Liver (tissue), 9 donors: ENCODE measurements around the gene TMEM167A. TPM values are rescaled to one million over a fixed set of nuclear protein-coding genes. Genes with fewer than 3 reads are reported as not detected.

Experiments
- DNase-seq: peaks from one replicate; pipeline ENCODE4 v3.0.0-alpha.2; 2017; ENCODE audit warnings: low spot score
- H3K27ac ChIP-seq, 2 donors: one replicate each; pipeline ENCODE4 v1.7.0; 2013; ENCODE audit warnings: inconsistent platforms in 2 of 2, low read length in 2 of 2, control low read depth in 1 of 2, low read depth in 1 of 2, mild to moderate bottlenecking in 1 of 2
- H3K27me3 ChIP-seq, 4 donors: one replicate each; pipeline versions ENCODE4 v1.6.1 to v1.7.0; 2013; ENCODE audit warnings: low read length in 3 of 4, inconsistent platforms in 1 of 4, mild to moderate bottlenecking in 1 of 4, moderate library complexity in 1 of 4; ENCODE audit not compliant: control insufficient read depth in 4 of 4, insufficient read depth in 4 of 4
- H3K36me3 ChIP-seq, 4 donors: one replicate each; pipeline versions ENCODE4 v1.6.1 to v1.7.0; 2013; ENCODE audit warnings: low read length in 3 of 4, mild to moderate bottlenecking in 3 of 4, low read depth in 1 of 4, moderate library complexity in 1 of 4; ENCODE audit not compliant: control insufficient read depth in 4 of 4, insufficient read depth in 3 of 4
- H3K4me1 ChIP-seq, 4 donors: one replicate each; pipeline versions ENCODE4 v1.6.1 to v1.7.0; 2013; ENCODE audit warnings: low read length in 3 of 4, mild to moderate bottlenecking in 3 of 4, moderate library complexity in 1 of 4; ENCODE audit not compliant: control insufficient read depth in 4 of 4, insufficient read depth in 4 of 4
- H3K4me3 ChIP-seq, 3 donors: one replicate each; pipeline versions ENCODE4 v1.6.1 to v1.7.0; 2013; ENCODE audit warnings: low read length in 3 of 3, control low read depth in 1 of 3, low read depth in 1 of 3, mild to moderate bottlenecking in 1 of 3
- H3K9ac ChIP-seq, 2 donors: one replicate each; pipeline ENCODE4 v1.7.0; 2013; ENCODE audit warnings: low read length in 2 of 2, mild to moderate bottlenecking in 2 of 2, moderate library complexity in 2 of 2, control low read depth in 1 of 2, low read depth in 1 of 2
- H3K9me3 ChIP-seq, 4 donors: one replicate each; pipeline versions ENCODE4 v1.6.1 to v1.7.0; 2013; ENCODE audit warnings: low read length in 3 of 4; ENCODE audit not compliant: control insufficient read depth in 4 of 4
- EGR1 ChIP-seq, 2 donors: IDR thresholded peaks; 2 replicates each; pipeline ENCODE4 v1.6.1; 2016 to 2018; ENCODE audit warnings: antibody characterized with exemption in 2 of 2, low read depth in 2 of 2
- FOXA1 ChIP-seq: IDR thresholded peaks from 2 replicates; pipeline ENCODE4 v1.6.1; 2016; ENCODE audit warnings: antibody characterized with exemption
- FOXA2 ChIP-seq: IDR thresholded peaks from 2 replicates; pipeline ENCODE4 v1.6.1; 2016; ENCODE audit warnings: antibody characterized with exemption
- GABPA ChIP-seq, 2 donors: IDR thresholded peaks in 1 of 2; conservative IDR thresholded peaks in 1 of 2; 2 replicates each; pipeline ENCODE4 v1.6.1; 2016; ENCODE audit warnings: antibody characterized with exemption in 2 of 2, mild to moderate bottlenecking in 1 of 2, moderate library complexity in 1 of 2
- JUND ChIP-seq, 2 donors: IDR thresholded peaks; 2 replicates each; pipeline ENCODE4 v1.6.1; 2016; ENCODE audit warnings: antibody characterized with exemption in 2 of 2
- NR2F2 ChIP-seq: IDR thresholded peaks from 2 replicates; pipeline ENCODE4 v1.6.1; 2016; ENCODE audit warnings: antibody characterized with exemption
- RAD21 ChIP-seq, 2 donors: IDR thresholded peaks; 2 replicates each; pipeline ENCODE4 v1.6.1; 2016; ENCODE audit warnings: antibody characterized with exemption in 2 of 2, mild to moderate bottlenecking in 2 of 2
- RXRA ChIP-seq, 2 donors: IDR thresholded peaks; 2 replicates each; pipeline ENCODE4 v1.6.1; 2017 to 2018; ENCODE audit warnings: antibody characterized with exemption in 2 of 2, mild to moderate bottlenecking in 1 of 2
- SP1 ChIP-seq: IDR thresholded peaks from 2 replicates; pipeline ENCODE4 v1.6.1; 2018; ENCODE audit warnings: antibody characterized with exemption, mild to moderate bottlenecking
- TAF1 ChIP-seq: conservative IDR thresholded peaks from 2 replicates; pipeline ENCODE4 v1.6.1; 2016; ENCODE audit warnings: antibody characterized with exemption, mild to moderate bottlenecking
- YY1 ChIP-seq: IDR thresholded peaks from 2 replicates; pipeline ENCODE4 v1.6.1; 2016; ENCODE audit warnings: antibody characterized with exemption, mild to moderate bottlenecking
- WGBS: extraction: QIAGEN DNeasy Blood & Tissue Kit; methylation state at CpG from one replicate; pipeline ENCODE4 v1.1.7; 2013; 5-methylcytosine and 5-hydroxymethylcytosine counted together
- polyA plus RNA-seq, 2 donors: library from polyadenylated mRNA; stranded (reverse) in 1 of 2; unstranded in 1 of 2; fragments of 200-250 nt in 1 of 2; fragments of >200 nt in 1 of 2; fragmentation: Nextera tagmentation in 1 of 2; extraction: Ambion mirVana in 1 of 2; gene quantifications; one replicate each; pipeline versions ENCODE4 v1.2.1 to v1.2.3, GENCODE V29; 2013 to 2015
- total RNA-seq, 2 donors: library from RNA; depleted of rRNA; stranded (reverse); fragments of >200 nt; gene quantifications; one replicate each; pipeline ENCODE4 v1.2.3, GENCODE V29; 2014
- TF ChIP-seq, protein P1 (sequence below): IDR thresholded peaks from 2 replicates; pipeline ENCODE4 v1.6.1; 2016; ENCODE audit warnings: antibody characterized with exemption
- TF ChIP-seq, protein P2 (sequence below): IDR thresholded peaks from 2 replicates; pipeline ENCODE4 v1.6.1; 2016; ENCODE audit warnings: antibody characterized with exemption
- TF ChIP-seq, protein P3 (sequence below): IDR thresholded peaks from 2 replicates; pipeline ENCODE4 v1.6.1; 2016; ENCODE audit warnings: antibody characterized with exemption, mild to moderate bottlenecking
- TF ChIP-seq, protein P4 (sequence below): IDR thresholded peaks from 2 replicates; pipeline ENCODE4 v1.6.1; 2016; ENCODE audit warnings: antibody characterized with exemption
- TF ChIP-seq, protein P5 (sequence below): fragments of 150-350 bp; IDR thresholded peaks from 2 replicates; pipeline ENCODE4 v1.5.1; 2017; ENCODE audit warnings: improper control_type of control experiment, low read depth, low read length; ENCODE audit not compliant: missing input control
- donor health status: healthy.
- donor health status: healthy.
- donor health status: healthy.
- donor health status: healthy.
- donor health status: healthy.

The TMEM167A gene
- total and polyA plus RNA-seq, 4 donors = 27.0 to 55.2 (median 37.1) TPM

DNA sequence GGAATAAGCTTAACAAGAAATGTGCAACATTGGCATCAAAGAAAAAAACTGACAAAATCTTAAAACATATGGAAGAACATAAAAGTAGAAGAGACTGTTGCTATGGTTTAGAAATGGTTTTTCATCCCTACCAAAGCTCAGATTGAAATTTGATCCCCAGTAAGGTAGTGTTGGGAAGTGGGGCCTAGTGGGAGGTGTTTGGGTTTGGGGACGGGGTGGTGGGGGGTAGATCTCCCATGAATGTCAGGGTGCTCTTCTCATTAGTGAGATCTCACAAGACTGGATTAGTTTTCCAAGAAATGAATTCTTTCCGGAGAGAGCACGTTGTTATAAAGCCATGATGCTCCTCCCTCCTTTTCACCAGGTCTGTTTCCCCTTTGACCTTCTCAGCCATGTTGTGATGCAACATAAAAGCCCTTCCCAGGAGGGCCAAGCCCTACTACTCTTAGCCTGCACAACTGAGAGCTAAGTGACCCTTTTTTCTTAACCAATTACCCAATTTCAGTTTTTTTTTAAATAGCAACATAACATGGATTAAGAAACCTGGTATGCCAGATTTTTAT, 10.6 kb downstream of the TMEM167A start:
- Histone ChIP-seq H3K4me3 (no peak overlapping the region), H3K4me1 (peaks cover 0 to 18% (median 1%) of the 10 kb centered on the region in 4 donors), H3K36me3 (peaks cover 1 to 9% (median 3%) of the 10 kb centered on the region in 4 donors), H3K27me3 (no peaks in the 10 kb centered on the region), H3K27ac (no peak overlapping the region), H3K9ac (no peak overlapping the region), H3K9me3 (no peaks in the 10 kb centered on the region)
- WGBS = 86% methylated on average over 3 of the region's 3 CpGs
- TF ChIP-seq TAF1 = no peak
- TF ChIP-seq, protein P1, sequence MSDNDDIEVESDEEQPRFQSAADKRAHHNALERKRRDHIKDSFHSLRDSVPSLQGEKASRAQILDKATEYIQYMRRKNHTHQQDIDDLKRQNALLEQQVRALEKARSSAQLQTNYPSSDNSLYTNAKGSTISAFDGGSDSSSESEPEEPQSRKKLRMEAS = no peak
- DNase-seq = no peak

DNA sequence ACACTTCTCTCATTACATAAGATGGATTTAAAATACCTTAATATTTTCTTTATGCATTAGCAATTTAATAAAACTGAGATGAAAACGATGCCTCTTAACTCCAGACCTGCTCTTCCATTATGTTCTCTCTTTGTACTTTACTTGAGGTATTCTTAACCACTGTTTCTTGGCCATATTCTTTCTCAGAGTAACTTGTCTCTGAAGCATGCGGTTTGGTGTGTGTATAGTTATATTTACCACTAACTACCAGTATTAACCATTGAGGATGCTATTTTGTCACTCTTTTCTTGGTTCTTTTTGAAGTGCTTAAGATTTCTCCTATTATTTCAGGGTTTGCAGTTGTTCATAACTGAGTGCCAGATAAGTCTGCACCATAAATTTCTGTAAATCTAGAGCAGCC, 17.9 kb downstream of the TMEM167A start:
- H3K4me3 ChIP-seq = no peak overlapping the region
- TF ChIP-seq, protein P2, sequence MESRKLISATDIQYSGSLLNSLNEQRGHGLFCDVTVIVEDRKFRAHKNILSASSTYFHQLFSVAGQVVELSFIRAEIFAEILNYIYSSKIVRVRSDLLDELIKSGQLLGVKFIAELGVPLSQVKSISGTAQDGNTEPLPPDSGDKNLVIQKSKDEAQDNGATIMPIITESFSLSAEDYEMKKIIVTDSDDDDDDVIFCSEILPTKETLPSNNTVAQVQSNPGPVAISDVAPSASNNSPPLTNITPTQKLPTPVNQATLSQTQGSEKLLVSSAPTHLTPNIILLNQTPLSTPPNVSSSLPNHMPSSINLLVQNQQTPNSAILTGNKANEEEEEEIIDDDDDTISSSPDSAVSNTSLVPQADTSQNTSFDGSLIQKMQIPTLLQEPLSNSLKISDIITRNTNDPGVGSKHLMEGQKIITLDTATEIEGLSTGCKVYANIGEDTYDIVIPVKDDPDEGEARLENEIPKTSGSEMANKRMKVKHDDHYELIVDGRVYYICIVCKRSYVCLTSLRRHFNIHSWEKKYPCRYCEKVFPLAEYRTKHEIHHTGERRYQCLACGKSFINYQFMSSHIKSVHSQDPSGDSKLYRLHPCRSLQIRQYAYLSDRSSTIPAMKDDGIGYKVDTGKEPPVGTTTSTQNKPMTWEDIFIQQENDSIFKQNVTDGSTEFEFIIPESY = no peak
- no peak for TF ChIP-seq YY1
- no peak for TF ChIP-seq SP1
- TF ChIP-seq, protein P3, sequence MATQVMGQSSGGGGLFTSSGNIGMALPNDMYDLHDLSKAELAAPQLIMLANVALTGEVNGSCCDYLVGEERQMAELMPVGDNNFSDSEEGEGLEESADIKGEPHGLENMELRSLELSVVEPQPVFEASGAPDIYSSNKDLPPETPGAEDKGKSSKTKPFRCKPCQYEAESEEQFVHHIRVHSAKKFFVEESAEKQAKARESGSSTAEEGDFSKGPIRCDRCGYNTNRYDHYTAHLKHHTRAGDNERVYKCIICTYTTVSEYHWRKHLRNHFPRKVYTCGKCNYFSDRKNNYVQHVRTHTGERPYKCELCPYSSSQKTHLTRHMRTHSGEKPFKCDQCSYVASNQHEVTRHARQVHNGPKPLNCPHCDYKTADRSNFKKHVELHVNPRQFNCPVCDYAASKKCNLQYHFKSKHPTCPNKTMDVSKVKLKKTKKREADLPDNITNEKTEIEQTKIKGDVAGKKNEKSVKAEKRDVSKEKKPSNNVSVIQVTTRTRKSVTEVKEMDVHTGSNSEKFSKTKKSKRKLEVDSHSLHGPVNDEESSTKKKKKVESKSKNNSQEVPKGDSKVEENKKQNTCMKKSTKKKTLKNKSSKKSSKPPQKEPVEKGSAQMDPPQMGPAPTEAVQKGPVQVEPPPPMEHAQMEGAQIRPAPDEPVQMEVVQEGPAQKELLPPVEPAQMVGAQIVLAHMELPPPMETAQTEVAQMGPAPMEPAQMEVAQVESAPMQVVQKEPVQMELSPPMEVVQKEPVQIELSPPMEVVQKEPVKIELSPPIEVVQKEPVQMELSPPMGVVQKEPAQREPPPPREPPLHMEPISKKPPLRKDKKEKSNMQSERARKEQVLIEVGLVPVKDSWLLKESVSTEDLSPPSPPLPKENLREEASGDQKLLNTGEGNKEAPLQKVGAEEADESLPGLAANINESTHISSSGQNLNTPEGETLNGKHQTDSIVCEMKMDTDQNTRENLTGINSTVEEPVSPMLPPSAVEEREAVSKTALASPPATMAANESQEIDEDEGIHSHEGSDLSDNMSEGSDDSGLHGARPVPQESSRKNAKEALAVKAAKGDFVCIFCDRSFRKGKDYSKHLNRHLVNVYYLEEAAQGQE = no peak
- TF ChIP-seq JUND (IDR thresholded peaks at IDR 0.05) = no peak
- TF ChIP-seq, protein P4, sequence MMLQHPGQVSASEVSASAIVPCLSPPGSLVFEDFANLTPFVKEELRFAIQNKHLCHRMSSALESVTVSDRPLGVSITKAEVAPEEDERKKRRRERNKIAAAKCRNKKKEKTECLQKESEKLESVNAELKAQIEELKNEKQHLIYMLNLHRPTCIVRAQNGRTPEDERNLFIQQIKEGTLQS = no peak
- TF ChIP-seq FOXA2 = no peak
- no peak for TF ChIP-seq RAD21 (IDR thresholded peaks at IDR 0.05)
- TF ChIP-seq RXRA (IDR thresholded peaks at IDR 0.05) = no peak
- WGBS = 83% methylated on average over 2 of the region's 2 CpGs
- H3K36me3 ChIP-seq = peaks cover 1 to 10% (median 6%) of the 10 kb centered on the region in 4 donors
- no peak for DNase-seq
- no peak overlapping the region for H3K27ac ChIP-seq
- no peaks in the 10 kb centered on the region for H3K9me3 ChIP-seq
- H3K9ac ChIP-seq = no peak overlapping the region
- no peaks in the 10 kb centered on the region for H3K4me1 ChIP-seq
- no peaks in the 10 kb centered on the region for H3K27me3 ChIP-seq

DNA sequence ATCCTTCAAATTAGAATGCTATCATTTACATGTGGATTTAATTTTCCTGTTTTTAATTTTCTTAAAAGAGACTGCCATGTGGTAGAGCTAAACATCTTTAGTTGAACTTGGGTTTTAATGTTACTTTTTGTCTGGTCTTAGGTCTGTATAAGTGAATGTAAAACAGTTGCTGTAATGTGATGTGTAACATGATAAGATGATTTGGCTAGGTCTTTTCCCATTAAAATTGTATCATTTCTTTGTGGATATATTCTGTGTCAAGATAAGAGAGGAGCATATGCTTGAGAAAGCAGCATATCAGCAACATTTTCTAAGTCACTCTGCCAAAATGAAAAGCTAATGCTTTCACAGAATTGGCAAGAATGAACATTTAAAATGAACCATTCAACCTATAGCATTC, 18.5 kb downstream of the TMEM167A start:
- Histone ChIP-seq H3K4me1 (no peaks in the 10 kb centered on the region), H3K9me3 (no peaks in the 10 kb centered on the region), H3K27me3 (no peaks in the 10 kb centered on the region), H3K27ac (no peak overlapping the region), H3K36me3 (peaks cover 0 to 13% (median 7%) of the 10 kb centered on the region in 4 donors), H3K9ac (no peak overlapping the region), H3K4me3 (no peak overlapping the region)
- DNase-seq = no peak
- no peak for TF ChIP-seq GABPA (IDR thresholded peaks at IDR 0.05 in 1 of 2, conservative IDR thresholded peaks at IDR 0.05 in 1 of 2)
- TF ChIP-seq RXRA (IDR thresholded peaks at IDR 0.05) = no peak
- no peak for TF ChIP-seq EGR1 (IDR thresholded peaks at IDR 0.05; ENCODE audit: low read depth in 2 of 2)
- TF ChIP-seq SP1 = no peak
- TF ChIP-seq, protein P3 = no peak
- TF ChIP-seq, protein P5, sequence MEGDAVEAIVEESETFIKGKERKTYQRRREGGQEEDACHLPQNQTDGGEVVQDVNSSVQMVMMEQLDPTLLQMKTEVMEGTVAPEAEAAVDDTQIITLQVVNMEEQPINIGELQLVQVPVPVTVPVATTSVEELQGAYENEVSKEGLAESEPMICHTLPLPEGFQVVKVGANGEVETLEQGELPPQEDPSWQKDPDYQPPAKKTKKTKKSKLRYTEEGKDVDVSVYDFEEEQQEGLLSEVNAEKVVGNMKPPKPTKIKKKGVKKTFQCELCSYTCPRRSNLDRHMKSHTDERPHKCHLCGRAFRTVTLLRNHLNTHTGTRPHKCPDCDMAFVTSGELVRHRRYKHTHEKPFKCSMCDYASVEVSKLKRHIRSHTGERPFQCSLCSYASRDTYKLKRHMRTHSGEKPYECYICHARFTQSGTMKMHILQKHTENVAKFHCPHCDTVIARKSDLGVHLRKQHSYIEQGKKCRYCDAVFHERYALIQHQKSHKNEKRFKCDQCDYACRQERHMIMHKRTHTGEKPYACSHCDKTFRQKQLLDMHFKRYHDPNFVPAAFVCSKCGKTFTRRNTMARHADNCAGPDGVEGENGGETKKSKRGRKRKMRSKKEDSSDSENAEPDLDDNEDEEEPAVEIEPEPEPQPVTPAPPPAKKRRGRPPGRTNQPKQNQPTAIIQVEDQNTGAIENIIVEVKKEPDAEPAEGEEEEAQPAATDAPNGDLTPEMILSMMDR = no peak
- TF ChIP-seq, protein P1 = no peak
- TF ChIP-seq NR2F2 = no peak
- no peak for TF ChIP-seq FOXA1
- TF ChIP-seq FOXA2 = no peak
